Left kidney (tissue), 8 donors: ENCODE results near the gene AP3M1. TPM values are rescaled to one million over a fixed set of nuclear protein-coding genes. Genes with fewer than 3 reads are reported as not detected.
"Not testable (repeated sequence)": the region's sequence is repeated elsewhere in the genome, so short reads cannot be mapped to it uniquely, and the experiment has no call there.

Source experiments
- DNase-seq: peaks from one replicate; pipeline ENCODE4 v3.0.0-alpha.2; 2013
- long read RNA-seq, 8 donors: transcript quantifications; one replicate each; lab custom pipeline, GENCODE V29; 2026
- polyA plus RNA-seq: library from polyadenylated mRNA; unstranded; fragments of 120-200 nt; gene quantifications from one replicate; pipeline ENCODE4 v1.2.1, GENCODE V29; 2013; ENCODE audit not compliant: insufficient read length

Gene AP3M1
- polyA plus RNA-seq: 64.3 TPM
- long read RNA-seq, donor 1, full-length matches to known transcripts: 17 of 17 reads
- long read RNA-seq, donor 1, partial matches to known transcripts: 0 of 17 reads
- long read RNA-seq, donor 1, other reads (novel, unspliced or antisense): 0 of 17 reads
- long read RNA-seq, donor 2, full-length matches to known transcripts: 20 of 20 reads
- long read RNA-seq, donor 2, partial matches to known transcripts: 0 of 20 reads
- long read RNA-seq, donor 2, other reads (novel, unspliced or antisense): 0 of 20 reads
- long read RNA-seq, donor 3, full-length matches to known transcripts: 6 of 6 reads
- long read RNA-seq, donor 3, partial matches to known transcripts: 0 of 6 reads
- long read RNA-seq, donor 3, other reads (novel, unspliced or antisense): 0 of 6 reads
- long read RNA-seq, donor 4: 0 reads
- long read RNA-seq, donor 5, full-length matches to known transcripts: 14 of 14 reads
- long read RNA-seq, donor 5, partial matches to known transcripts: 0 of 14 reads
- long read RNA-seq, donor 5, other reads (novel, unspliced or antisense): 0 of 14 reads
- long read RNA-seq, donor 6, full-length matches to known transcripts: 6 of 6 reads
- long read RNA-seq, donor 6, partial matches to known transcripts: 0 of 6 reads
- long read RNA-seq, donor 6, other reads (novel, unspliced or antisense): 0 of 6 reads
- long read RNA-seq, donor 7, full-length matches to known transcripts: 19 of 19 reads
- long read RNA-seq, donor 7, partial matches to known transcripts: 0 of 19 reads
- long read RNA-seq, donor 7, other reads (novel, unspliced or antisense): 0 of 19 reads
- long read RNA-seq, donor 8, full-length matches to known transcripts: 6 of 6 reads
- long read RNA-seq, donor 8, partial matches to known transcripts: 0 of 6 reads
- long read RNA-seq, donor 8, other reads (novel, unspliced or antisense): 0 of 6 reads

DNA sequence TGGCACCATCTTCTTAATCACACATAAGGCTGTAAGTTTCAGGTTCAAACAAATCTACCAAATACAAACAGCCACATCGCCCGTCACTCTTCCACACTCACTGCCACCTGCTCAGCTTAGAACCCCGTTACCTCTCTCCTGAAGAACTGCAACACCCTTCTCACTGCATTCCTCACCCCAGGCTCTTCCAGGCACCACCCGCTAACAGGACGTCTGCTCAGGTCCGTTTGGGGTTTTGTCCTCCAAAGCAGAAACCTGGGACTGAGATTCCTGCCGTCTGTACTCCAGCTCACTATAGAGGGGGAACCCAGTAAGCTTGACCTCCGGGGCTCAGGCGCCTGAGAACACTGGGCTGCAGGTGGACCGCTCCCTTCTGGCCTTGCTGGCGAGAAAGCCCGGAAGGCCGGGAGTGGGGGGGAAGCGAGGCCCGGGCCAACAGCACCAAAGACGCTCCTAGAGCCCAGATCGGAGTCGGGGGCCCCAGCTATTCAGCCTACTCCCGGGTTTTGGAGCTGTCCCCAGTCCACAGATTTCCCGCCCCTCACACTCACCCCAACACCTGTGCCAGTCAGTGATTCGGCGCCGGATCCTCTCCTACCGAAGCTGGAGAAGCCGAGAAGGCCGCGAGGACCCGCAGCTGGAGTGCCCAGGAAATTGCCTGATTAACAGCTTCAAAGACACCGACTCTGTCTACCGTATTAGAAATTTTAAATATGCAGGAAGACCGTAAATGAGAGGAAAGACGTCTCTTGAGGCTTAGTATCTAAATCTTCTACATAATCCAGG lies at the start of gene AP3M1:
TSS of gene AP3M1 (minus strand) at position 625 of the 786 bp plus-strand sequence. CDS start 12,449 bp downstream, outside the sequence.
- DNase-seq: no peak

DNA sequence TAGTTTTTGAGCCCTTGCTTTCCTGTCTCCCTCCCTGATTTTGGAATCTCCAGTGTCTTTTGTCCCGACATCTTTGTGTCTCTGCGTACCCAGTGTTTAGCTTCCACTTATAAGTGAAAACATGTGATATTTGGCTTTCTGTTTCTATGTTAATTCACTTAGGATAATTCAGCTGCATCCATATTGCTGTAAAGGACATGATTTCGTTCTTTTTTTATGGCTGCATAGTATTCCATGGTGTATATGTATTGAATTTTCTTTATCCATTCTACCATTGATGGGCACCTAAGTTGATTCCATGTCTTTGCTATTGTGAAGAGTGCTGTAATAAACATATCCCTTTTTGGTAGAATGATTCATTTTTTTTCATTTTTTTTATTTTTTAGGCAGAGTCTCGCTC lies 48.7 kb upstream of the AP3M1 start:
- no peak for DNase-seq

GRCh38 chr10:74194999-74195398 lies 44.4 kb upstream of the AP3M1 start:
- no peak for DNase-seq

DNA sequence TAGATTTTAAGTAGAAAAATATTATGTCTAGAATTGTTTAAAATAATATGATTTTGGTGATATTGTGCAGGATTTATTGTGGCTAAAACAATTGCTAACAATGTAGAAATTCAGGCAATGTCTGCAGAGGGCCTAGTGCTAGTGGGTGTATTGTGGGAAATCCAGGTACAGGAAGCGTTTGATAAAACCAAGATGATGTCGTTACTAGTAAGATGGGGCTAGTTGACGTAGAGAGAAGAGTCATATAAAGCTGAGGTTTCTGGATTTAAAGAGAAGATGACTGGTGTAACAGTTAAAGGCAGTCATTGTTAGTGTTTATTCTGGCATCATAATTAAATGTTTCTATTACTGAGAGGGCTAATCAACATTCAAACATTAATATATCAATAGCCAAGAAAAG lies 43.9 kb upstream of the AP3M1 start:
- DNase-seq: no peak

DNA sequence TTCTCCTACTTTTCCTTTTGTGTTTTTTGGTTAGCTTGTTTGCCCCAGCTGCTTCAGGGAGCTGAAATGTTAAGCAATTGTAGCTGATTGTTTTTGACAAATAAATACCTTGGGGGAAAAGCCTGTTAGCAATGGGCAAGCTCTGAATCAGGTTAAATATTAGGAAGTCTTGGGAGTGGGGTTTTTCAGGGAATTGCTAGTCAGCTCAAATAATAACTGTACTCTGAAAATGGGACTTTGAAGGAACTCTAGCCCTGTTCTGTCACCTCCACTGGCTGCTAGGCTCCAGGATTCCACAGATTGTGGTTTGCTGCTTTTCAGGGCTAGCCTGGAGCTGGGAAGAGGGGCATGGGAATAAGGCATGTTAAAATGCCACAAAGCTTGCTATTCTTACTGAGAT lies 39.9 kb upstream of the AP3M1 start:
- DNase-seq: no peak

DNA sequence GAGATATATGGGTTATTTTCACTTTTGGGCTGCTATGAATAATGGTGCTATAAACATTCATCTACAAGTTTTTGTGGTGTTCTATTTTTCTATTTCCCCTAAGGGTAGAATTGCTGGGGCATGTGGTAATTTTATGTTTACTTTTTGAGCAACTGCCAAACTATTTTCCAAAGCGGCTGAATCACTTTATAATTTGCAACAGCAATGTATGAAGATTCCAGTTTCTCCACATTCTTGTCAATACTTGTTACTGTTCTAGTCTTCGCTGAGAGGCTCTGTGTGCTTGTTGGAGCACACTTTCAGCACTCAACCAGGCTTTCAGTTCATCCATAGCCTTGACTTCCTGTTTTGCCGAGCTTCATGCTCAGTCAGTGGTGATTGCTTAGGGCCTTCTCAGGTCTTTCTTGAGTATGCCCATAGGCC lies 39.4 kb upstream of the AP3M1 start:
- DNase-seq: peak; percentile 21

GRCh38 chr10:74188617-74189016 lies 38.0 kb upstream of the AP3M1 start:
- not testable (repeated sequence) for DNase-seq

DNA sequence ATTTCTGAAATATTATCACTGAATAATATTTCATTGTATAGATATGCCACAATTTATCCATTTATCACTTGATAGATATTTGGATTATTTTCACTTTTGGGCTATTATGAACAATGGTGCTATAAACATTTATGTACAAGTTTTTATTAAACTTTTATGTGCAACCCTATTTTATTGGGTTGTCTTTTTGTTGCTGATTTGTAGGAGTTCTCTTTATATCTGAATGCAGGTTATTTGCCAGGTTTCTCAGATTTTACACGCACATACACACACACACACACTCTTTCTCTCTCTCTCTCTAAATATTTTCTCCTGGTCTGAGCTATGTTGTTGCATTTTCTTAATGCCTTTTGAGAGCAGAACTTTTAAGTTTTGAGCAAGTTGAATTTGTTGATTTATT lies 36.6 kb upstream of the AP3M1 start:
- no peak for DNase-seq

DNA sequence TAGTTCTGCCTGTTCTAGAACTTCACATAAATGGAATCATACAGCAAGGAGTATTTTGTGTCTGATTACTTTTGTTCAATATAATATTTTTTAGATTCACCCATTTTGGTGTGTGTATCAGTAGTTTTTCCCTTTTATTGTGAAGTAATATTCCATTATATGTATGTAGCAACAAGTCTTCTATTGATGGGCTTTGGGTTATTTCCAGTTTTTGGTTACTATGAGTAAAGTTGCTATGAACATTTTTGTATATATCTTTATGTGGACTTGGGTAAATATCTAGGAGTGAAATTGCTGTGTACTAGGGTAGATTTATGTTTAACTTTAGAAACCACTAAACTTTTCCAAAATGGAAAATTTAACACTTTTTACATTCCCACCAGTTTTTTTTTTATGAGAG lies 36.0 kb upstream of the AP3M1 start:
- no peak for DNase-seq

DNA sequence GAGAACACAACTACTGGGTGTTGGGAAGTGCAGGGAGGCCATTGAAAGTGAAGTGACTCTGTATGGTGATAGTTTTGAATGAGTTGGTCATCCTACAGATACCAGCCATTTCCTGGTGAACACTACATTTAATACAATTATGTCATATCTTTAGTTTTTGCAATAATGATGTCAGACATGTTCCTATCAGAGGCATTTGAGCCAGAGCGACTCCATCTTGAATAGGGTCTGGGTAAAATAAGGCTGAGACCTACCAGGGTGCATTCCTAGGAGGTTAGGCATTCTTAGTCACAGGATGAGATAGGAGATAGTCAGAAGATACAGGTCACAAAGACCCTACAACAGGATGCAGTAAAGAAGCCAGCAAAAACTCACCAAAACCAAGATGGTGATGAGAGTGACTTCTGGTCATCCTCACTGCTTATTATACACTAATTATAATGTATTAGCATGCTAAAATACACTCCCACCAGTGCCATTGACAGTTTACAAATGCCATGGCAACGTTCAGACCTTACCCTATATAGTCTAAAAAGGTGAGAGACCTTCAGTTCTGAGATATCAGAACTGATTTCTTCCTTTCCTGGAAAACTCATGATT lies 28.6 kb upstream of the AP3M1 start:
- DNase-seq: no peak

GRCh38 chr10:74178042-74178791 lies 27.6 kb upstream of the AP3M1 start:
- DNase-seq: no peak

GRCh38 chr10:74177140-74177677 lies 26.6 kb upstream of the AP3M1 start:
- no peak for DNase-seq

DNA sequence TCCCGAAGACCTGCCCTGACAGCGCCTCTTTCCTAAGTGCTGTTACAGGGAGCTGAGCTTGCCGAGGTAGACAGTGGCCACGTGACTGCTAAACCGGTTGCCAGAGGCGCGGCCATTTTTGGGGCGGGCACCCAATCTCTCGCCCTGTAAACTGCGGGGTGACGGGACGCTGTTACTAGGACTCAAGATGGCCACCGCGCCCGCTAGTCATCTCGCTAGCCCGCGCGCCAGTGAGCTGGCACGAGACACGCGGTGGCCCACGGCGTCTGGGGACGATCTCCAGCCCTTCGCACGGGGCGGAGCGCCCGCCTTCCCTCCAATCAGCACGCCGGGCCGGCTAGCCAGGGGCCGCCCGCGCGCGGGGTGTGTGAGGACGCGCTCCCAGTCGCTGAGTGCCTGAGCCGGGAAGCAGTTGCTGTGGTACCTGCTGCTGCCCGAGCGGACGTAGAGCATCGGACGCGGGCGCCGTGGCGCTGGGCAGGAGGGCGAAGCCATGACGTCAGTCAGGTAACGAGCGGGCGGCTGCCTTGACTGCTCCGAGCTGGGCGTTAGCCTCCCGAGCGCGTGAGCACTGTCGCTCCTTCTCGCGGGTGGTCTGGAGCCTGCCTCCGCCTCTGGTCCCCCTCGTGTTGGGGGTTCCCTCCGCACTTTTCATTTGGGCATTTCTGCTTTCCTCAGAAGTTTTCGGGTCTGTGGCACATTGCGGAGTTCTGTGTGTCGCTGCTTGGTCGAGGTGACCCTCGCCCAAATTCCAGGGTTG lies 25.9 kb upstream of the AP3M1 start:
- peak; percentile 86 for DNase-seq

- DNase-seq: no peak
Measured at GRCh38 chr10:74175510-74176379, 25.1 kb upstream of the AP3M1 start.

DNA sequence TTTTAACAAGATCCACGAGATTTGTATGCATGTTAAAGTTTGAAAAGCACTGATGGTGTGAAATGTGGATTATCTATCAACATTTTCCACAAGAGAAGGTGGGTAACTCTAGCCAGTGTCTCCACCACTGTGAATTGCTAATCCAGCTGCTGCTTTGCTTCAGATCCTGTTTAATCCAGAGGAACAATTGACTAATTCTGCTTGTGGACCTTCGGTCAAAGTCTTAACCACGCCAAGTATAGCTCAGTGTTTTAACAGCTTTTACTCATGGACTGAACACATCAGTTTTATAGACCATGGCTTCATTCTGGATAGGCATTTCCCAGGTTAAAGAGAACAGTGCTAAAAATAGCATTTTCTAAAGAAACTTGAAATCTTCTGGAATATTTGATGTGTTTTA lies 23.9 kb upstream of the AP3M1 start:
- no peak for DNase-seq

DNA sequence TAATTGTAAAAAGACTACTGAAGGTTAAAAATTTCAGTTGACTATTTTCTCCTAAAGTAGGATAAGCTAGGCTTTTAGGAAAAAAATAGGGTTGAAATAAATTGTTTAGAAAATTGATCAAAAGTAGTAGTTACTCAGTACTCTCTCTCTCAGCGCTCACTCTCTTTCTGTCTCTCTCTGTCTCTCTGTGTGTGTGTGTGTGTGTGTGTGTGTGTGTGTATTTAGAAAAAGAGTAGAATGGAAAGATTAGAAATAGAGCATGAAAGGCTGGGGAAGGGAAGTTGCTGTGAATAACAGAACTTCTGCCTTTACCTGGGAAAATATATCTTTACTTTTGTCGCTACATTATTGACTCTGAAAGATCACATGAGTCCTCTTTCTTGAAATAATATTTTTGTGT lies 21.0 kb upstream of the AP3M1 start:
- DNase-seq: no peak

DNA sequence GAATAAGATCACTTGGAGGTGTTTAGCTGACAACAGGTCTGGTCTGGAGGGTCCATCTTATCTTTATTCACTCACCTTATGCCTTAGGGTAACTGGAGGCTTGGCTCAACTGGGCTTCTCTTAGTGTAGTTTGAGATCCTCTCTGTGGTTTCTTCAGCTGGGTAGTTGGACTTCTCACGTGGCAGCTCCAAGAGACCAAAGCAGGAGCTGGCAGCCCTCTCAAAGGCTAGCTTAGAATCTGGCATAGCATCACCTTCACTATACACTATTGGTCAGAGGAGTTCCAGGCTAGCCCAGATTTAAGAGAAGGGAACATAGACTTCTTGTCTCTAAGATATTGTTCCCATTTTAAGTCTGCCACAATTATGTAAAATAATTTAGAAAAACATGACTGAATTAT lies 16.8 kb upstream of the AP3M1 start:
- DNase-seq: no peak

DNA sequence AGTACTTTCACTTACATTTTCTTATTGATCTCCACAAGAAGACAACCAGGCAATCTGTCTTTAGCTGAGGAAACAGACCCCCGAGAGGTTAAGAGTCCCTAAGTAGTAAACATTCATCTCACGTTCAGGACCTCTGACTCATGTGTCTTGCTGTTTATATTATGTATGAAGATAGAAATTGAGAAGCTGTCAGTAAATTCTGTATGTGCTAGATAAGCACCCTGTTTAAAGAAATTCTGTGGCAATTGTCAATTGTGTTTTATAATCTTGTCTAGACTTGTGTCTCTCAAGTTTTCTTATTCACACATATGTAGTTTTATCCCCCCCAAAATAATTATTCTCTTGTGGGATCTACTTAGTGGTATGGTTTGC lies 14.9 kb upstream of the AP3M1 start:
- DNase-seq: no peak
